MV-4-11 (cell line): ENCODE measurements around the gene EIF5AL1.
"Not testable (repeated sequence)": the region's sequence is repeated elsewhere in the genome, so short reads cannot be mapped to it uniquely, and the experiment has no call there.

Source experiments
- DNase-seq: peaks from one replicate; lab custom pipeline; 2025; lab: John Stamatoyannopoulos, UW

The EIF5AL1 gene

GRCh38 chr10:79509306-79509933 lies 2.9 kb upstream of the EIF5AL1 start:
- not testable (repeated sequence) for DNase-seq

- DNase-seq = not testable (repeated sequence)
Observed at GRCh38 chr10:79509934-79510508, 2.3 kb upstream of the EIF5AL1 start.

- DNase-seq = peak; percentile 21
Observed at GRCh38 chr10:79516532-79517205, 4.3 kb downstream of the EIF5AL1 start.

GRCh38 chr10:79517567-79517966 lies 5.2 kb downstream of the EIF5AL1 start:
- DNase-seq = not testable (repeated sequence)

- not testable (repeated sequence) for DNase-seq
Observed at GRCh38 chr10:79521751-79522150, 9.4 kb downstream of the EIF5AL1 start.

- DNase-seq = not testable (repeated sequence)
Observed at GRCh38 chr10:79522464-79522863, 10.1 kb downstream of the EIF5AL1 start.

- not testable (repeated sequence) for DNase-seq
Observed at GRCh38 chr10:79523157-79523853, 11.0 kb downstream of the EIF5AL1 start.

- not testable (repeated sequence) for DNase-seq
Observed at GRCh38 chr10:79525049-79525710, 12.8 kb downstream of the EIF5AL1 start.

GRCh38 chr10:79528261-79528660 lies 15.9 kb downstream of the EIF5AL1 start:
- DNase-seq = not testable (repeated sequence)

- peak; percentile 23 for DNase-seq
Observed at GRCh38 chr10:79533142-79533902, 21.0 kb downstream of the EIF5AL1 start.

GRCh38 chr10:79533903-79534175 lies 21.5 kb downstream of the EIF5AL1 start:
- DNase-seq = not testable (repeated sequence)

- not testable (repeated sequence) for DNase-seq
Observed at GRCh38 chr10:79538311-79538710, 26.0 kb downstream of the EIF5AL1 start.

GRCh38 chr10:79540930-79541329 lies 28.6 kb downstream of the EIF5AL1 start:
- not testable (repeated sequence) for DNase-seq

GRCh38 chr10:79542626-79543025 lies 30.3 kb downstream of the EIF5AL1 start:
- peak; percentile 76 for DNase-seq

- DNase-seq = not testable (repeated sequence)
Observed at GRCh38 chr10:79544408-79544807, 32.1 kb downstream of the EIF5AL1 start.

GRCh38 chr10:79544926-79545659 lies 32.8 kb downstream of the EIF5AL1 start:
- not testable (repeated sequence) for DNase-seq

- DNase-seq = not testable (repeated sequence)
Observed at GRCh38 chr10:79547128-79547527, 34.8 kb downstream of the EIF5AL1 start.

GRCh38 chr10:79547973-79548372 lies 35.6 kb downstream of the EIF5AL1 start:
- no peak for DNase-seq

- no peak for DNase-seq
Observed at GRCh38 chr10:79552143-79552542, 39.8 kb downstream of the EIF5AL1 start.
